Erythroblast (primary cell): ENCODE data around the gene GCNA.

Experiments used
- GATA1 ChIP-seq: IDR thresholded peaks from 2 replicates; pipeline ENCODE4 v1.6.1; 2011; ENCODE audit warnings: low read depth, mild to moderate bottlenecking, control low read depth, low read length, moderate library complexity
- POLR2A ChIP-seq: IDR thresholded peaks from 2 replicates; pipeline ENCODE4 v1.6.1; 2011; ENCODE audit warnings: mild to moderate bottlenecking, low read length

GRCh38 chrX:71621603-71622002 lies 43.4 kb downstream of the GCNA start:
- no peak for TF ChIP-seq POLR2A
- TF ChIP-seq GATA1 = no peak
